Mononuclear cell (primary cell): Measurements from ENCODE around the gene VRK1. TPM values are rescaled to one million over a fixed set of nuclear protein-coding genes. Genes with fewer than 3 reads are reported as not detected.

Source experiments
- H3K27me3 ChIP-seq: 2 replicates; pipeline ENCODE4 v1.6.0; 2011; ENCODE audit warnings: low read length, control low read depth; ENCODE audit not compliant: insufficient read depth
- H3K4me1 ChIP-seq: 2 replicates; pipeline ENCODE4 v1.5.1; 2011; ENCODE audit warnings: mild to moderate bottlenecking, low read length, control low read depth; ENCODE audit not compliant: insufficient read depth
- H3K4me3 ChIP-seq: 2 replicates; pipeline ENCODE4 v1.5.1; 2011; ENCODE audit warnings: mild to moderate bottlenecking, low read length, moderate library complexity
- H3K9me3 ChIP-seq: 2 replicates; pipeline ENCODE4 v1.5.1; 2011; ENCODE audit warnings: low read depth, mild to moderate bottlenecking, control low read depth, low read length
- total RNA-seq: library from RNA; depleted of rRNA; stranded (reverse); fragments of >200 nt; gene quantifications from one replicate; pipeline ENCODE4 v1.2.3, GENCODE V29; 2012

VRK1 gene
- total RNA-seq, 1 donor, result 117 TPM

- H3K9me3 ChIP-seq, result no peaks in the 10 kb centered on the region
- peaks cover 12% of the 10 kb centered on the region for H3K4me1 ChIP-seq
- no peaks in the 10 kb centered on the region for H3K27me3 ChIP-seq
- H3K4me3 ChIP-seq, result no peak overlapping the region
These were observed 4.7 kb downstream of the VRK1 start for GRCh38 chr14:96801931-96802330.

GRCh38 chr14:96802963-96803362 is 5.8 kb downstream of the VRK1 start:
- no peaks in the 10 kb centered on the region for H3K27me3 ChIP-seq
- H3K4me3 ChIP-seq, result no peak overlapping the region
- H3K4me1 ChIP-seq, result peaks cover 11% of the 10 kb centered on the region
- H3K9me3 ChIP-seq, result no peaks in the 10 kb centered on the region

DNA sequence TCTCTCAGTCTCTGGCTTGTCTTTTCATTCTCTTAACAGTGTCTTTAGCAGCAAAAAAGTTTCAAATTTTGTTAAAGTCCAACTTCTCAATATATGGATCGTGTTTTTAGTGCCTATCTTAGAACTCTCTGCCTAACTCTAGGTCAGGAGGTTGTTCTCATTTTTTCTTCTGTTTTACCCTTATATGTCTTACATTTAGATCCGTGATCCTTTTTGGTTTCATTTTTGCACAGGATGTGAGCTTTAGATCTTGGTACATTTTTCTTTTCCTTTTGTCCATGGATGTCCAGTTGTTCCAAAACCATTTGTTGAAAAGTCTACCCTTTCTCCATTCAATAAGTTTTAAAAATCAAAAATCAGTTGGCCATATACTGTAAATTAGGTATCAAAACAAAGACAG is 6.8 kb downstream of the VRK1 start:
- H3K4me1 ChIP-seq, result peaks cover 6% of the 10 kb centered on the region

DNA sequence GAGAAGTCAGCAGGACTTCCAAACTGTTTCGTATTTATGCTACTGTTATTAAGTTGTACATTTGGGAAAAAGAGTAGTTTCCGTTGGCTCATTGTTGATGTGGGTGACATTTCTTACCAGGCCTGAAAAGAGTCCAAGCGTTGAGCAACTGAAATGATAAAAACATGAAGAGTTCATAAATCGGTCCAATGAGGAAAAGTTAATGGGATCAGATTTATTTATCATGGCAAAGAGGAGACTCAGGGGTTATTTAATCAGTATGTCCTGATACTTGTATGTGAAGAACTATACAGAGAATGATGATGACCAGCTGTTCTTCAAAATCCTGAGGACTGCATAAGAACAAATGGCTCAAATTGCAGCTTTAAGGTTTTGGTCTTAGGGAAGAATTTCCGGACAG is 7.7 kb downstream of the VRK1 start:
- Histone ChIP-seq H3K4me1 (peaks cover 6% of the 10 kb centered on the region), H3K27me3 (no peaks in the 10 kb centered on the region), H3K9me3 (no peaks in the 10 kb centered on the region), H3K4me3 (no peak overlapping the region)

More for the DNA sequence above, 6.8 kb downstream of the VRK1 start:
- H3K9me3 ChIP-seq, result no peaks in the 10 kb centered on the region
- H3K27me3 ChIP-seq, result no peaks in the 10 kb centered on the region
- no peak overlapping the region for H3K4me3 ChIP-seq

GRCh38 chr14:96805956-96806355 is 8.8 kb downstream of the VRK1 start:
- H3K9me3 ChIP-seq, result no peaks in the 10 kb centered on the region
- H3K4me1 ChIP-seq, result peaks cover 6% of the 10 kb centered on the region
- H3K4me3 ChIP-seq, result no peak overlapping the region

DNA sequence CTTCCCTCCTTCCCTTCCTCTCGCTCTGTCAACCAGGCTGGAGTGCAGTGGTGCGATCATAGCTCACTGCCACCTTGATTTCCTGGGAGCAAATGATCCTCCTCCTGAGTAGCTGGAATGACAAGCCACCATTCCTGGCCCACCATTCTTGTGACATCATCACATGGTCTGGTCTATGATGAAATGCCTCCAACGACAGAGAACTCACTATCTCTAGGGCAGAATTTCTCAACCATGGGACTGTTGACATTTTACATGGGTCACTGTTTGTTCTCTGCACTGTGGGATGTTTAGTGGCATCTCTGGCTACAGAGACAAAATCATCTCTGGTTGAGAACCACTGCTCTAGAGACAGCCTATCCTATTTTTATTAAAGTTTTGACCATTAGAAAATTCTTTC is 9.7 kb downstream of the VRK1 start:
- Histone ChIP-seq H3K4me1 (peaks cover 6% of the 10 kb centered on the region), H3K4me3 (no peak overlapping the region), H3K9me3 (no peaks in the 10 kb centered on the region), H3K27me3 (no peaks in the 10 kb centered on the region)

More at GRCh38 chr14:96805956-96806355, 8.8 kb downstream of the VRK1 start:
- H3K27me3 ChIP-seq, result no peaks in the 10 kb centered on the region

DNA sequence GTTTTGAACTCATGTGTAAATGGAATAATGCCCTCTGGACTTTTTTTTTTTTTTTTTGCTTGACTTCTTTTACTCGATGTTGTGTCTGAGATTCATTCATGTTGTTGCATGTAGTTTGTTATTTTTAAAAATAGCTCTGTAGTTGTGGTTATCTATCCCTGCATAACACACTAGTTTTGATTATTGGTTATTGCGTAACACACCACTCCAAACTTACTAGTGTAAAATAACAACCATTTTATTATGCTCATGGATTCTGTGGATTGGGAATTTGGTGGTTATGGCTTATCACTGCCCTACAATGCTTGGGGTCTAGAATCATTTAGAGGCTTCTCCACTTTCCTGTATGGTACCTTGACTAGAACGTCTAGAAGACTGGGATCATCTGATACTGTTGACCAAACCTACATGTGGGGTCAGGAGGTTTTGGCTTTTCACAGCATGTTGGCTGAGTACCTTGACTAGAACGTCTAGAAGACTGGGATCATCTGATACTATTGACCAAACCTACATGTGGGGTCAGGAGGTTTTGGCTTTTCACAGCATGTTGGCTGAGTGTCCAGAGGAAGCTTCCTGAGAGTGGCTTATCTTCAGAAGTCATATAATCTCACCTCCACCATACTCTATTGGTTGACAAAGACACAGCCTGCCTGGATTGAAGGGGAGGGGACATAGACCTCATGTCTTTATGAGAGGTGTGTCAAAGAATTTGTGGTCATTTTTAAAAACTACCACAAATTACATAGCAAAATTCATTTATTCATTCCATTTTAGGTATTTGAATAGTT is 11.6 kb downstream of the VRK1 start:
- no peaks in the 10 kb centered on the region for H3K27me3 ChIP-seq
- no peak overlapping the region for H3K4me3 ChIP-seq
- H3K4me1 ChIP-seq, result peaks cover 6% of the 10 kb centered on the region
- no peaks in the 10 kb centered on the region for H3K9me3 ChIP-seq

GRCh38 chr14:96811265-96811664 is 14.1 kb downstream of the VRK1 start:
- Histone ChIP-seq H3K9me3 (no peaks in the 10 kb centered on the region), H3K4me1 (peaks cover 14% of the 10 kb centered on the region)

DNA sequence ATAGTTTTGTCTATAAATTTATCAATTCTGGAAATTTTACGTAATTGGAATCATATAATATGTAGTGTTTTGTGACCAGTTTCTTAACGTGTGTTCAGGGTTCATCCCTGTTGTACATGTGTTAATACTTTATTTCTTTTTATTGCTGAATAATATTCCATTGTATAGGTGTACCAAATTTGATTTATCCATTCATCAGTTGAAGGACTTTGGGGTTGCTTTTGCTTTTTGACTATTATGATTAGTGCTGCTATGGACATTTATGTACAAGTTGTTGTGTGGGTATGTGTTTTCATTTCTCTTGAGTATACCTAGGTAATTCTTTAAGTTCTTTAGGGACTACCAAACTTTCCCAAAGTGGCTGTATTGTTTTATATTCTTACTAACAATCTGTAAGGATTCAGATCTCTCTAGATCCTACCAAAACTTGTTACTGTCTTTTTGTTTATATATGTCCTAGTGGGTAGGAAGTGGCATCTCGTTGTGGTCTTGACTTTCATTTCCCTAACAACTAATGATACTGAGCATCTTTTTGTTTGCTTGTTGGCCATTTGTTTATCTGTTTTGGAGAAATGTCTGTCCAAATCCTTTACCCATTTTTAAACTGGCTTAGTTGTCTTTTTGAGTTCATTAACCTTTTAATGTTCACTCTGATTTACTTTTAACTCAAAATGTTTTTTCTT is 14.9 kb downstream of the VRK1 start:
- Histone ChIP-seq H3K9me3 (no peaks in the 10 kb centered on the region), H3K4me3 (no peak overlapping the region), H3K27me3 (no peaks in the 10 kb centered on the region), H3K4me1 (peaks cover 12% of the 10 kb centered on the region)

More at GRCh38 chr14:96811265-96811664, 14.1 kb downstream of the VRK1 start:
- Histone ChIP-seq H3K27me3 (no peaks in the 10 kb centered on the region), H3K4me3 (no peak overlapping the region)

DNA sequence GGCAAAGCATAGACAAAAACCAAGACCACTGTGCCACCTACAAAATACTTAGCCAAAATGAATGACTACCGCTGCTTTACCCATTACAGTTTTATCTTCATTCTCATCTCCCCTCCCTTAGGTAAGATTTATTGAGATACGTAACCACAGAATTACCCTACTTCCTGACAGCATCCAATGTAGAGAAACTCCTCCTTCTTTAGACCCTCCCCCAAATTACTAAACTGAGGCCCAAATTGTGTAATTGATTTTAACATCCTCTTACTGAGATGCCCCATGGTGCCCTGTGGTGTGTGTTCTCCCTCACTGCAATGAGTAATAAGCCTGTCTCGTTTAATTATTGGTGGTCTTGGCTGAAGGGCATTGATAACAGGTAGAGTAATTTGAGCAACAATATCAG is 19.1 kb downstream of the VRK1 start:
- no peaks in the 10 kb centered on the region for H3K27me3 ChIP-seq
- H3K4me3 ChIP-seq, result no peak overlapping the region
- peaks cover 10% of the 10 kb centered on the region for H3K4me1 ChIP-seq
- no peaks in the 10 kb centered on the region for H3K9me3 ChIP-seq

DNA sequence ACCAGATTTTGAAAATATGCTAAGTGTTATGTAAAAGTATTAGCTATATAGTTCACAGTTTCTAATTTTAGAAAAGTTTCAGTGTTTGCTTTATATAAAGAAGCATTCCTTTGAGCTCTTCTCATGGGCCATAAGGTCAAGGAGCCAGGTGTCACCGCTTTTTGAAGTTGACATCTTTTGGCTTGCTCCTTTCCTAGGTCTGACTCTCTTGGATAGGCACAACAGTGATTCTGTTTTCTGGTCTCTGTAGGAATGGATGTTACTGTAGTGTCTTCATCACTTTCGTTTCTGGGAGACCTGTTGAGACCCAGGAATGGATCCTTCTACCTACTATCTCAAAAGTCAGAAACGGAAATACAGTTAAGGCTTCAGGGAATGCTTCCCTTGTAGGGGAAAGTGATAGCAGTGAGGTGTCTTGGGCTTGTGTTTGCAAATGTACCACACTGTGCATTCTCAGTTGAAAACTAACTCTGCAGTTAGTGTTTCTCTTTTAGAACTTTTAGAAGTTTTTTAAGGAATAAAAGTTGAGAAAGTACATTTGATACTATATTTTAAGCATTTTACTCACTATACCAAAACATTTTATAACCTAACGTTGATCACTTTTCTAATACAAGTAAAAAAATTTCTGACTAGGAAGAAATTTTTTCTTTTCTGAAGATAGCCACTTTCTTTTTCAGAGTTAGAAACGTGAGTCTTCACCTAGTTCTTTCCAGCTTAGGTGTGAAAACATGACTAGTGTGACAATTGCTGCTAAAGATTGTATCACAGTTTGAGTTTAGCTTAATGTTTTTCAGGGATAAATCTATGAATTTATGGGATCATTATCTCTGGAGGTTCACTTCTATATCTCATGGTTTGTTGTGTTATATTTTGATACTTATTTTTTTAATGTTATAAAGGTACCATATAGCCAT is 20.8 kb downstream of the VRK1 start:
- H3K27me3 ChIP-seq, result no peaks in the 10 kb centered on the region
- H3K4me3 ChIP-seq, result no peak overlapping the region
- no peaks in the 10 kb centered on the region for H3K9me3 ChIP-seq

GRCh38 chr14:96821501-96821900 is 24.3 kb downstream of the VRK1 start:
- Histone ChIP-seq H3K4me3 (no peak overlapping the region), H3K27me3 (no peaks in the 10 kb centered on the region)

More for the DNA sequence above, 20.8 kb downstream of the VRK1 start:
- H3K4me1 ChIP-seq, result peaks cover 10% of the 10 kb centered on the region

DNA sequence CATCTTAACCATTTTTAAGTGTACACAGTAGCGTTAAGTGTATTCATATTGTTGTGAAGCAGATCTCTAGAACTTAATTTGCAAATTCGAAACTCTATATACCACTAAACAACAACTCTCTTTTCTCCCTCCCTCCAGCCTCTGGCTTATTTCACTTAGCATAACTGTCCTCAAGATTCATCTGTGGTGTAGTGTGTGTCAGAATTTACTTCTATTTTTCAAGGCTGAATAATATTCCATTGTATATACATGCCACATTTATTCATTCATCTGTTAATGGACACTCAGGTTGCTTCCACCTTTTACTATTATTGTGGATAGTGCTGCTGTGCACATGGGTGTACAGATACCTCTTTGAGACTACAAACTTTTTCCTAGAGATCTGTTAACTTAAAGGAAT is 26.5 kb downstream of the VRK1 start:
- Histone ChIP-seq H3K9me3 (no peaks in the 10 kb centered on the region), H3K4me3 (no peak overlapping the region), H3K27me3 (no peaks in the 10 kb centered on the region), H3K4me1 (peaks cover 8% of the 10 kb centered on the region)

More at GRCh38 chr14:96821501-96821900, 24.3 kb downstream of the VRK1 start:
- Histone ChIP-seq H3K9me3 (no peaks in the 10 kb centered on the region), H3K4me1 (peaks cover under 1% of the 10 kb centered on the region)

- H3K9me3 ChIP-seq, result peaks cover 2% of the 10 kb centered on the region
- H3K27me3 ChIP-seq, result no peaks in the 10 kb centered on the region
- H3K4me3 ChIP-seq, result no peak overlapping the region
- peaks cover 8% of the 10 kb centered on the region for H3K4me1 ChIP-seq
These were observed 27.1 kb downstream of the VRK1 start for GRCh38 chr14:96824283-96824682.

- Histone ChIP-seq H3K4me1 (peaks cover 8% of the 10 kb centered on the region), H3K9me3 (peaks cover 9% of the 10 kb centered on the region), H3K4me3 (no peak overlapping the region), H3K27me3 (no peaks in the 10 kb centered on the region)
These were observed 29.6 kb downstream of the VRK1 start for GRCh38 chr14:96826818-96827217.
